Transverse colon (tissue), 4 donors: ENCODE measurements around the gene ANP32E. TPM values are rescaled to one million over a fixed set of nuclear protein-coding genes. Genes with fewer than 3 reads are reported as not detected.
A peak's percentile ranks its signal among the peaks of the same experiment; 100 is the strongest.
"Not testable (repeated sequence)": the region's sequence is repeated elsewhere in the genome, so short reads cannot be mapped to it uniquely, and the experiment has no call there.

Source experiments
- DNase-seq: peaks from one replicate; pipeline ENCODE4 v3.0.0-alpha.2; 2019
- H3K27ac ChIP-seq, 4 donors: fragments of 200-600 bp; sonication (generic); 2 replicates each; pipeline ENCODE4 v1.5.1; 2016 to 2018; ENCODE audit warnings: inconsistent platforms in 4 of 4
- H3K27me3 ChIP-seq: fragments of 200-600 bp; sonication (generic); 2 replicates; pipeline ENCODE4 v1.5.1; 2017; ENCODE audit warnings: inconsistent platforms
- H3K36me3 ChIP-seq, 4 donors: fragments of 200-600 bp; sonication (generic); 2 replicates each; pipeline ENCODE4 v1.5.1; 2017 to 2019; ENCODE audit warnings: inconsistent platforms in 4 of 4
- H3K4me1 ChIP-seq, 4 donors: fragments of 200-600 bp; sonication (generic); 2 replicates each; pipeline ENCODE4 v1.5.1; 2017 to 2020; ENCODE audit warnings: inconsistent platforms in 4 of 4
- H3K4me3 ChIP-seq, 4 donors: fragments of 200-600 bp; sonication (generic); 1 replicate in 1 of 4; 2 replicates in 3 of 4; pipeline versions ENCODE4 v1.5.1 to v1.6.1; 2017 to 2019; ENCODE audit warnings: inconsistent platforms in 4 of 4
- H3K9me3 ChIP-seq, 2 donors: fragments of 200-600 bp; sonication (generic); 2 replicates each; pipeline ENCODE4 v1.5.1; 2017 to 2019; ENCODE audit warnings: inconsistent platforms in 2 of 2
- EP300 ChIP-seq: sonication (generic); formaldehyde crosslinking; IDR thresholded peaks from one replicate; pipeline ENCODE4 v1.6.1; 2017; ENCODE audit warnings: antibody characterized with exemption, low read depth
- POLR2A ChIP-seq: fragments of 450-650 bp; IDR thresholded peaks from one replicate; pipeline ENCODE4 v1.6.1; 2016; ENCODE audit warnings: antibody characterized with exemption, mild to moderate bottlenecking, moderate library complexity
- POLR2AphosphoS5 ChIP-seq, 3 donors: sonication (generic); formaldehyde crosslinking; IDR thresholded peaks; one replicate each; pipeline ENCODE4 v1.6.1; 2016; ENCODE audit warnings: antibody characterized with exemption in 3 of 3
- WGBS, 2 donors: methylation state at CpG; one replicate each; pipeline ENCODE4 v1.1.5; 2018; ENCODE audit warnings: low coverage in 1 of 2; 5-methylcytosine and 5-hydroxymethylcytosine counted together
- in situ Hi-C, 4 donors: fragments of 200-750 bp; cut with MboI; loops; one replicate each; pipeline versions ENCODE4 v1.15.0 to v1.15.1; 2017; ENCODE audit warnings: low sequenced_read_pairs in 3 of 4, low pct_ligation_motif_present in 1 of 4, low pct_unique_long_range_greater_than_20kb in 1 of 4
- intact Hi-C: fragments of 100-400 bp; cut with DNase I; formaldehyde crosslinking; loops from one replicate; pipeline ENCODE4 v1.15.1; 2023; ENCODE audit warnings: low total_unique reads
- total RNA-seq, 4 donors: library from RNA; depleted of rRNA; stranded (reverse); fragments of >200 nt; gene quantifications; one replicate each; pipeline ENCODE4 v1.1.0, GENCODE V29; 2016
- TF ChIP-seq, protein P1 (sequence below), 5 experiments: fragments of 200-600 bp in 3 of 5; fragments of 450-650 bp in 2 of 5; sonication (generic) in 3 of 5; IDR thresholded peaks; 1 replicate in 2 of 5; 2 replicates in 3 of 5; pipeline ENCODE4 v1.5.1; 2016 to 2017; ENCODE audit warnings: antibody characterized with exemption in 5 of 5, inconsistent platforms in 3 of 5, mild to moderate bottlenecking in 2 of 5, moderate library complexity in 1 of 5

The ANP32E gene
- total RNA-seq, 4 donors from 2014 or later = 6.6 to 20.8 (median 10.8) TPM

DNA sequence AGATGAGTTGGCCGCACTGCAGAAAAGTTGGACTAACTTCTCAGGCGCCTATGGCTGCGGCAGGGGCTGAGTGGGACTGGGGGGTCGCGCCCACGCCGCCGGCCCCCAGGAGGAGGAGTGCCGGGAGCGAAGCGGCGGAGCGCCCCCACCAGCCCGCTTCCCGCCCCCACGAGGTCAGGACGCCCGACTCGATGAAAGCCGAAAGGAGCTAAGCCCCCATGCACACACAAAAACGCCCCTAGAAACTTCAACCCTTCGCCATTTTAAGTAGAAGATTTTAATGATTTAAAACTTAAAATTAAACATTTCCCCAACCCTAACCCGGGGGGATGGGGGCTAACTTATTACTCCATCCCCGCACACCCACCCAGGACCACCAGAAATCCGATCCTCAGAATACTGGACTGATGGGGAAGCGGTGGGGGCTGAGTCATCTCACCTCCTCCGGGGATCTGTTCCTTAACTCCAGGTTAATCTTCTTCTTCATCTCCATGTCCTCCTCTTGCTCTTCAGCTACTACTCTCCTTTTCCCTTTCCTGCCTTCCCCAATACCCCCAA, 539 bp downstream of the ANP32E start:
- Histone ChIP-seq H3K4me1 (peaks cover 0 to 15% (median 4%) of the 10 kb centered on the region in 4 donors), H3K4me3 (peak overlapping the region; percentile 87 to 99 (median 92)), H3K27me3 (no peaks in the 10 kb centered on the region), H3K27ac (peak overlapping the region; percentile 94 to 99 (median 98)), H3K36me3 (no peaks in the 10 kb centered on the region), H3K9me3 (no peaks in the 10 kb centered on the region)
- in situ Hi-C loops = no loop called here
- TF ChIP-seq POLR2A (no peak), POLR2AphosphoS5 (IDR thresholded peaks at IDR 0.05) (no peak), EP300 (no peak)
- TF ChIP-seq, protein P1, sequence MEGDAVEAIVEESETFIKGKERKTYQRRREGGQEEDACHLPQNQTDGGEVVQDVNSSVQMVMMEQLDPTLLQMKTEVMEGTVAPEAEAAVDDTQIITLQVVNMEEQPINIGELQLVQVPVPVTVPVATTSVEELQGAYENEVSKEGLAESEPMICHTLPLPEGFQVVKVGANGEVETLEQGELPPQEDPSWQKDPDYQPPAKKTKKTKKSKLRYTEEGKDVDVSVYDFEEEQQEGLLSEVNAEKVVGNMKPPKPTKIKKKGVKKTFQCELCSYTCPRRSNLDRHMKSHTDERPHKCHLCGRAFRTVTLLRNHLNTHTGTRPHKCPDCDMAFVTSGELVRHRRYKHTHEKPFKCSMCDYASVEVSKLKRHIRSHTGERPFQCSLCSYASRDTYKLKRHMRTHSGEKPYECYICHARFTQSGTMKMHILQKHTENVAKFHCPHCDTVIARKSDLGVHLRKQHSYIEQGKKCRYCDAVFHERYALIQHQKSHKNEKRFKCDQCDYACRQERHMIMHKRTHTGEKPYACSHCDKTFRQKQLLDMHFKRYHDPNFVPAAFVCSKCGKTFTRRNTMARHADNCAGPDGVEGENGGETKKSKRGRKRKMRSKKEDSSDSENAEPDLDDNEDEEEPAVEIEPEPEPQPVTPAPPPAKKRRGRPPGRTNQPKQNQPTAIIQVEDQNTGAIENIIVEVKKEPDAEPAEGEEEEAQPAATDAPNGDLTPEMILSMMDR (IDR thresholded peaks at IDR 0.05) = no peak
- DNase-seq = peak; percentile 28
- WGBS, 2 donors = 1 to 11% methylated on average over 3 to 24 of the region's 27 CpGs
- intact Hi-C loops = no loop called here

DNA sequence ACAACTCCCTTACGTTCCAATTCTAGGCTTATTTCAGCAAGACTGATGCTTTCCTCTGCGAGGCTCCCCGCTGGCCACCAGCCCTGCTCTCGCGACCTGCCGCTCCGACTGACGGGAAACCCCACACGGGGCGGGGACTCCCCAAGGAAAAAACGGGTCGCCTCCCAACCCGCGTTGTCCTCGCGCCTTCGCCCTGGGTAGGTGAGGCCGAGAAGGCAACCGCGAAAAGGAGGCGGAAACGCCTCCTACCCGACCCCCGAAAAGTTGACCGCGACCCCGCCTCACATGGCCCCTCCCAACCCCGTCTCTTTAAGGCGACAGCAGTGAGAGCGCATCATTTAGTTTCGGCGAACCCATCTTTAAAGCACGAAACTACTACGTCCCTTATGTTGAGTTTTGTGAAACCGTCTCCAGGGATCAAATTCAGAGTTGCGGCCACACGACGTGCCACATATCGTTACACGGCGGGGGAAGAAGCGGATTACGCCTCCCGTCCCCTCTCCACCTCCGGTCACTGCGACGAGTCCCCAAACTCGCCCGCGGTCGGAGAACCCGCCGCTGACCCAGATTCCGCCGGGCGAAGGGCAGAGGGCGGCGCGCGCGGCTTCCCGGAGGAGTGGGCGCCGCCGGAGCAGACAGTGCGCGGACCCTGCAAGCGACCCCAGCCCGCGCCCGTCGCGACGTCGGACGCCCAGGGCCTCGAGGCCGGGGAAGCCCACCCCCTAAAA, 1.2 kb downstream of the ANP32E start:
- in situ Hi-C loops = no loop called here
- Histone ChIP-seq H3K9me3 (no peaks in the 10 kb centered on the region), H3K27me3 (no peaks in the 10 kb centered on the region), H3K4me1 (peaks cover 0 to 15% (median 4%) of the 10 kb centered on the region in 4 donors), H3K4me3 (peak overlapping the region; percentile 87 to 99 (median 92)), H3K36me3 (no peaks in the 10 kb centered on the region), H3K27ac (peak overlapping the region; percentile 94 to 99 (median 98))
- 0% methylated on average over 1 to 51 of the region's 78 CpGs for WGBS, 2 donors
- TF ChIP-seq, protein P1 (IDR thresholded peaks at IDR 0.05) = no peak
- TF ChIP-seq EP300 = no peak
- peak; percentile 80 to 92 (median 88) for TF ChIP-seq POLR2AphosphoS5 (IDR thresholded peaks at IDR 0.05)
- TF ChIP-seq POLR2A = peak; percentile 80
- intact Hi-C loops = no loop called here
- DNase-seq = peak; percentile 87

DNA sequence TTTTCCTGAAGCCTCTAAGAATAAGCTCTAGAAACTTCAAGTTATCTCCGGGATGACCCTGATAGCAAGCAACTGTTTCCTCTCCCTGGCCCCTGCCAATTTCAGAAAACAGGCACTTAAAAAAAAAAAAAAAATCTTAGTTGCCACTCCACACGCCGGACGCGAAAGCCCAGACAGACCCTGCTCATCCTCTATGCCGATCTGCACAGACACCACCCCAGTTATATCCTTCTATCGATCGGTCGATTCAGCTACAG, 1.7 kb downstream of the ANP32E start:
- WGBS, 2 donors = 0% methylated on average over 9 of the region's 9 CpGs
- no peaks in the 10 kb centered on the region for H3K36me3 ChIP-seq
- peaks cover 0 to 15% (median 4%) of the 10 kb centered on the region in 4 donors for H3K4me1 ChIP-seq
- no peaks in the 10 kb centered on the region for H3K27me3 ChIP-seq
- H3K27ac ChIP-seq = peak overlapping the region; percentile 94 to 99 (median 98)
- no peak for DNase-seq
- intact Hi-C loops (no loop called here), in situ Hi-C loops (no loop called here)
- peak overlapping the region; percentile 87 to 99 (median 92) for H3K4me3 ChIP-seq
- no peaks in the 10 kb centered on the region for H3K9me3 ChIP-seq
- TF ChIP-seq POLR2AphosphoS5 (IDR thresholded peaks at IDR 0.05) (no peak), EP300 (no peak), POLR2A (no peak)
- TF ChIP-seq, protein P1 (IDR thresholded peaks at IDR 0.05) = no peak

DNA sequence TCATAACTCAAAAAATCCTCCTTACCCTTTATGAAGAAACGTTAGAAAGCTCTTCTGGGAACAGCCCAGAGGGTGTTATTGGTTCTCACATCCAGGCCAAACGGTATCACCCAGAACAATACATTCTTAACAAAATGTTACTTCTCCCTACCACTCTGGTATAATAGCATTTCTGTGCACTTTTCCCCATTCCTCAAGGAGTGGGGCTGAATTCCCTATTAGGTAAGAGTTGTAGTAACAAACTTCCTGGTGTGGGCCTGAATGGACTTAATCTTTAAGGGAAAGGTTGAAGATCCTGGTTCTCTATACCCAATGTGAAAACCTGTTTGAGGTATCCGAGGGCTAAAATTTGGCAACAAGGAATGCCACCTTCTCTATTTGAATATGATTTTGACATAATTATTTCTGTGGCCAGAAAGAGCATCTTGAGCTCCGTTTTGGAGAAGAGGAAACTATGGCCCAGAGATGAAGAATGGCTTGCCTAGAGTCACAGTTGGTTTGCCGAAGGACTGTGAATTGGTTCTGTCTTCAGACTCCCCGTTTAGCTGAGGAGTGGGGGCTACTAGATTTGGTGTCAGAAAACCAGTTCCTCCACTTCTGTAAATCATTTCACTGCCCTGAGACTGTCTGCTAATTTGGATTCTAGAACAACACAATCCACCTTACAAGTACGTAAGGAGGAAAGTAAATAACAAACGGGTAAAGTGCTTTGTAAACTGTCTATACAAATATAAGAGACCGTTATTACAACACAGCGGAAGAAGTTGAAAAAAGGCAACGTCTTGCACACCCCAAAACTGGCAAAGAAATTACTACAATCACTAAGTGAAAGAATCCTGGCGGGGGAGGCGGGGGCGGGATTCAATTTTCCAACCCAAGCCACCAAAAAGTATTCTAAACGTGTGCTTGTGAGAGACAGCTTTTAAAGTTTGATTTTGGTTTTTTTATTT, 2.3 kb downstream of the ANP32E start:
- peak overlapping the region; percentile 94 to 99 (median 98) for H3K27ac ChIP-seq
- intact Hi-C loops (no loop called here), in situ Hi-C loops (no loop called here)
- TF ChIP-seq POLR2A = no peak
- TF ChIP-seq EP300 = no peak
- TF ChIP-seq POLR2AphosphoS5 (IDR thresholded peaks at IDR 0.05) = no peak
- TF ChIP-seq, protein P1 (IDR thresholded peaks at IDR 0.05) = no peak
- no peaks in the 10 kb centered on the region for H3K9me3 ChIP-seq
- H3K4me1 ChIP-seq = peaks cover 0 to 15% (median 4%) of the 10 kb centered on the region in 4 donors
- DNase-seq = no peak
- peak overlapping the region; percentile 87 to 99 (median 92) for H3K4me3 ChIP-seq
- 6 to 12% methylated on average over 15 of the region's 15 CpGs for WGBS, 2 donors
- no peaks in the 10 kb centered on the region for H3K36me3 ChIP-seq
- H3K27me3 ChIP-seq = no peaks in the 10 kb centered on the region

DNA sequence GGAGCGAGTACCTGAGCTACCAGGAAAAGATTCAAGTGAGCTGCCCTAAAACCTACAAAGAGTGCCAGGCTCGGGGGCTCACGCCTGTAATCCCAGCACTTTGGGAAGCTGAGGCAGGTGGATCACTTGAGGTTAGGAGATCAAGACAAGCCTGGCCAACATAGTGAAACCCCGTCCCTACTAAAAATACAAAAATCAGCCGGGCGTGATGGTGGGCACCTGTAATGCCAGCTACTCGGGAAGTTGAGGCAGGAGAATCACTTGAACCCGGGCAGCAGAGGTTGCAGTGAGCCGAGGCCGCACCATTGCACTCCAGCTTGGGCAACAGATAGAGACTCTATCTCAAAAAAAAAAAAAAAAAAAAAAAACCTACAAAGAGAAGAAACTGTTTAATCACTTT, 3.0 kb downstream of the ANP32E start:
- H3K27me3 ChIP-seq, H3K9me3 ChIP-seq, H3K4me3 ChIP-seq, DNase-seq, intact Hi-C loops, in situ Hi-C loops, H3K36me3 ChIP-seq: not testable (repeated sequence)
- peaks cover 0 to 15% (median 4%) of the 10 kb centered on the region in 4 donors for H3K4me1 ChIP-seq
- H3K27ac ChIP-seq = peak overlapping the region in 3 of 4 donors; percentile 98 to 99 (median 98)
- 84 to 85% methylated on average over 7 to 10 of the region's 10 CpGs for WGBS, 2 donors

DNA sequence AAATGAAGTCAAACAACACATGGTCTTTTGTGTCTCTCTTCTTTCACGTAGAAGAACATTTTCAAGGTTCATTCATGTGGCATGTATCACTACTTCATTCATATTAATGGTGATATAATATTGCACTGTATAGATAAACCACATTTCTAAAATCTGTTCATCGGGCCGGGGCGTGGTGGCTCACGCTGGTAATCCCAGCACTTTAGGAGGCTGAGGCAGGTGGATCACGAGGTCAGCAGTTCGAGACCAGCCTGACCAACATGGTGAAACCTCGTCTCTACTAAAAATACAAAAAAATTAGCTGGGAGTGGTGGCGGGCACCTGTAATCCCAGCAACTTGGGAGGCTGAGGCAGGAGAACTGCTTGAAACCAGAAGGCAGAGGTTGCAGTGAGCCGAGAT, 7.7 kb downstream of the ANP32E start:
- H3K4me3 ChIP-seq, H3K9me3 ChIP-seq, H3K4me1 ChIP-seq, in situ Hi-C loops, H3K27me3 ChIP-seq, intact Hi-C loops, H3K27ac ChIP-seq, DNase-seq: not testable (repeated sequence)
- H3K36me3 ChIP-seq = peaks cover 0 to 14% (median 2%) of the 10 kb centered on the region in 4 donors
- 92 to 99% methylated on average over 9 to 10 of the region's 10 CpGs for WGBS, 2 donors
